NCI-H446 (cell line): ENCODE results near the gene KRT85.
A peak's percentile ranks its signal among the peaks of the same experiment; 100 is the strongest.

ENCODE experiments used
- DNase-seq, 2 experiments: peaks; one replicate each; lab custom pipeline; 2025; lab: John Stamatoyannopoulos, UW

The KRT85 gene

GRCh38 chr12:52367876-52368275 lies 595 bp upstream of the KRT85 start:
- DNase-seq = no peak

- DNase-seq = no peak
Measured at GRCh38 chr12:52364901-52365489, 2.3 kb downstream of the KRT85 start.

GRCh38 chr12:52364061-52364460 lies 3.2 kb downstream of the KRT85 start:
- DNase-seq = no peak

GRCh38 chr12:52363111-52363679 lies 4.1 kb downstream of the KRT85 start:
- no peak for DNase-seq

- no peak for DNase-seq
Measured at GRCh38 chr12:52362118-52362726, 5.1 kb downstream of the KRT85 start.

GRCh38 chr12:52361553-52361952 lies 5.7 kb downstream of the KRT85 start:
- no peak for DNase-seq

GRCh38 chr12:52360663-52361271 lies 6.5 kb downstream of the KRT85 start:
- no peak for DNase-seq

GRCh38 chr12:52360106-52360662 lies 7.1 kb downstream of the KRT85 start:
- no peak for DNase-seq

GRCh38 chr12:52359621-52360061 lies 7.6 kb downstream of the KRT85 start:
- DNase-seq = peak; percentile 13 to 44

- peak in 1 of 2 experiments; percentile 57 for DNase-seq
Measured at GRCh38 chr12:52358575-52359350, 8.5 kb downstream of the KRT85 start.

GRCh38 chr12:52356762-52357580 lies 10.3 kb downstream of the KRT85 start:
- DNase-seq = no peak

- no peak for DNase-seq
Measured at GRCh38 chr12:52356031-52356761, 11.1 kb downstream of the KRT85 start.

- no peak for DNase-seq
Measured at GRCh38 chr12:52355176-52355575, 12.1 kb downstream of the KRT85 start.

GRCh38 chr12:52354200-52354599 lies 13.1 kb downstream of the KRT85 start:
- DNase-seq = peak in 1 of 2 experiments; percentile 84

- DNase-seq = no peak
Measured at GRCh38 chr12:52353766-52354165, 13.5 kb downstream of the KRT85 start.

- no peak for DNase-seq
Measured at GRCh38 chr12:52352951-52353350, 14.3 kb downstream of the KRT85 start.

GRCh38 chr12:52351196-52352059 lies 15.9 kb downstream of the KRT85 start:
- DNase-seq = peak; percentile 14 to 74

GRCh38 chr12:52350786-52351185 lies 16.5 kb downstream of the KRT85 start:
- no peak for DNase-seq

- DNase-seq = no peak
Measured at GRCh38 chr12:52350021-52350620, 17.2 kb downstream of the KRT85 start.
